ENCODE data around the gene CLEC4A. TPM values are rescaled to one million over a fixed set of nuclear protein-coding genes. Genes with fewer than 3 reads are reported as not detected.
"Not testable (repeated sequence)": the region's sequence is repeated elsewhere in the genome, so short reads cannot be mapped to it uniquely, and the experiment has no call there.

The CLEC4A gene
- total and polyA plus RNA-seq, 10 of the 15 experiments (the other 5 are each of a cell fraction or from before 2014, with no cell fraction given), result 0.62 to 2.1 (median 1.1) TPM

GRCh38 chr12:8179989-8180585, 56.7 kb downstream of the CLEC4A start:
- H3K27me3 ChIP-seq (replicated peaks in 1 of 2; ENCODE audit: control insufficient read depth in 2 of 2, insufficient read depth in 2 of 2, low read length in 1 of 2); H3K36me3 ChIP-seq (ENCODE audit: control insufficient read depth in 2 of 2, insufficient read depth in 2 of 2, low read length in 1 of 2); H3K4me1 ChIP-seq (ENCODE audit: control insufficient read depth, insufficient read depth, low read length); H4K20me1 ChIP-seq (ENCODE audit: control insufficient read depth, insufficient read depth); H3K9me3 ChIP-seq (replicated peaks; ENCODE audit: control insufficient read depth, insufficient read depth, low read length); in situ Hi-C loops (cut with MboI); POLR2A ChIA-PET; H3K79me2 ChIP-seq (ENCODE audit: control insufficient read depth, insufficient read depth, low read length); CTCF ChIA-PET; FAIRE-seq; BruUV-seq (replicated peaks): not testable (repeated sequence)
- Histone ChIP-seq H3K9ac (ENCODE audit: control insufficient read depth, insufficient read depth, low read length) (peak overlapping the region; percentile 60; the same call in 1 of the 2 replicates), H3K27ac (ENCODE audit: control insufficient read depth, insufficient read depth) (peak overlapping the region; percentile 25; the same call in 1 of the 2 replicates), H2AFZ (ENCODE audit: control insufficient read depth, low read depth, low read length) (peak overlapping the region; percentile 63), H3K4me2 (ENCODE audit: control insufficient read depth, insufficient read depth) (0 out of 2 replicates have a peak overlapping the region, but pooled peaks have one; percentile 42), H3K4me3 (peak overlapping the region; percentile 73)
- DNase-seq (ENCODE audit: low read depth, low spot score) (peak; percentile 0), ATAC-seq (peak; percentile 72)
- RAD21 ChIA-PET (ENCODE audit: unreplicated experiment), result interaction anchor here (0.8 kb wide), 1 partner anchor 51 kb away, joined by 3 read pairs; no protein-coding TSS in a partner anchor
- SMC1A ChIA-PET (ENCODE audit: uncharacterized antibody, unreplicated experiment), result interaction anchor here (0.8 kb wide), 1 partner anchor 51 kb away, joined by 3 read pairs; no protein-coding TSS in a partner anchor
- TF ChIP-seq RB1 (IDR thresholded peaks at IDR 0.05; ENCODE audit: borderline replicate concordance) (peak; percentile 75; the same call in 1 of the 2 replicates), MEF2B (IDR thresholded peaks at IDR 0.05; ENCODE audit: partially characterized antibody, poor library complexity, severe bottlenecking) (peak; percentile 66), EGR1 (IDR thresholded peaks at IDR 0.05; ENCODE audit: borderline replicate concordance in 1 of 2, low read depth in 2 of 2, low read length in 2 of 2) (peak in 1 of 2 experiments; percentile 23; a peak in 1 of 3 replicates), YY1 (IDR thresholded peaks at IDR 0.05; ENCODE audit: low read depth, low read length) (0 out of 2 replicates have a peak, but pooled peaks have one; percentile 40), RAD21 (IDR thresholded peaks at IDR 0.05; ENCODE audit: insufficient read depth, low read depth, low read length) (0 out of 2 replicates have a peak, but pooled peaks have one; percentile 15), CTCF (IDR thresholded peaks at IDR 0.05 in 2 of 3, conservative IDR thresholded peaks at IDR 0.05 in 1 of 3; ENCODE audit: control insufficient read depth in 2 of 3, extremely low read depth in 1 of 3, insufficient read depth in 1 of 3, low read depth in 3 of 3, low read length in 3 of 3) (peak; percentile 8 to 42 (median 25); a peak in 3 of 6 replicates)
- intact Hi-C loops (cut with micrococcal nuclease; ENCODE audit: unreplicated experiment), result loop anchor here (10.0 kb wide), 1 partner anchor 55 kb away; no protein-coding TSS in a partner anchor
- 2% methylated on average over 35 of the region's 43 CpGs for WGBS (ENCODE audit: insufficient coverage, insufficient replicate concordance, low lambda C conversion rate, missing lambda C conversion rate)

DNA sequence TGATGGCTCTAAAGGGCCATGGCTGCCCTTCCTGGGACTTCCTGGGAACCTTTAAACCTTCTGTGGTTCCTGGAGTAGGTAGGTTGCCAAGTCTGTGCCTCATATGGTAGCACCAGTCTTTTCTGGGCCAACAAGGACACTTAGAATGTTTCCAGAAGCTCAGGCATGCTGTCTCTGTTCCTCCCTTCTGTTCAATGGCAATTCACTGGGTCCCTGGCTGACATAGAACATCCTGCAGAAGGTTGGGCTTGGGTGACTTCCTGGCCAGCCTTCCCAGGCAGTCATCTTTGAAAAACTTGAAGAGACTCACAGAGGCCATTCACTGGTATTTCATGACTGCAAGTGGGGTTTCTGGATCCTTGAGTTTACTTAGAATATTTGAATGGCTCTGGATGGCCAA, 57.9 kb downstream of the CLEC4A start:
- POLR2A ChIA-PET; H4K20me1 ChIP-seq (ENCODE audit: control insufficient read depth, insufficient read depth); H3K4me2 ChIP-seq (ENCODE audit: control insufficient read depth, insufficient read depth); FAIRE-seq; H3K4me1 ChIP-seq (ENCODE audit: control insufficient read depth, insufficient read depth, low read length); H3K79me2 ChIP-seq (ENCODE audit: control insufficient read depth, insufficient read depth, low read length); in situ Hi-C loops (cut with MboI); SMC1A ChIA-PET (ENCODE audit: uncharacterized antibody, unreplicated experiment); H2AFZ ChIP-seq (ENCODE audit: control insufficient read depth, low read depth, low read length); H3K9ac ChIP-seq (ENCODE audit: control insufficient read depth, insufficient read depth, low read length); H3K27ac ChIP-seq (ENCODE audit: control insufficient read depth, insufficient read depth); H3K4me3 ChIP-seq; BruUV-seq (replicated peaks); ATAC-seq; H3K36me3 ChIP-seq (ENCODE audit: control insufficient read depth in 2 of 2, insufficient read depth in 2 of 2, low read length in 1 of 2); H3K27me3 ChIP-seq (replicated peaks in 1 of 2; ENCODE audit: control insufficient read depth in 2 of 2, insufficient read depth in 2 of 2, low read length in 1 of 2); H3K9me3 ChIP-seq (replicated peaks; ENCODE audit: control insufficient read depth, insufficient read depth, low read length); DNase-seq (ENCODE audit: low read depth, low spot score): not testable (repeated sequence)
- ChIA-PET CTCF (interaction anchor here (1.9 kb wide), 1 partner anchor 50 kb away, joined by 8 read pairs; no protein-coding TSS in a partner anchor), RAD21 (ENCODE audit: unreplicated experiment) (interaction anchor here (0.9 kb wide), 1 partner anchor 50 kb away, joined by 3 read pairs; no protein-coding TSS in a partner anchor)
- intact Hi-C loops (cut with micrococcal nuclease; ENCODE audit: unreplicated experiment), result loop anchor here (10.0 kb wide), 1 partner anchor 54 kb away; no protein-coding TSS in a partner anchor

- H3K36me3 ChIP-seq (ENCODE audit: control insufficient read depth in 2 of 2, insufficient read depth in 2 of 2, low read length in 1 of 2); H4K20me1 ChIP-seq (ENCODE audit: control insufficient read depth, insufficient read depth); H3K79me2 ChIP-seq (ENCODE audit: control insufficient read depth, insufficient read depth, low read length); H3K4me1 ChIP-seq (ENCODE audit: control insufficient read depth, insufficient read depth, low read length); in situ Hi-C loops (cut with MboI); ATAC-seq; CTCF ChIA-PET; FAIRE-seq; H3K4me2 ChIP-seq (ENCODE audit: control insufficient read depth, insufficient read depth); H3K9ac ChIP-seq (ENCODE audit: control insufficient read depth, insufficient read depth, low read length); DNase-seq (ENCODE audit: low read depth, low spot score); H3K27ac ChIP-seq (ENCODE audit: control insufficient read depth, insufficient read depth); H3K27me3 ChIP-seq (replicated peaks in 1 of 2; ENCODE audit: control insufficient read depth in 2 of 2, insufficient read depth in 2 of 2, low read length in 1 of 2); H3K4me3 ChIP-seq; SMC1A ChIA-PET (ENCODE audit: uncharacterized antibody, unreplicated experiment); RAD21 ChIA-PET (ENCODE audit: unreplicated experiment); BruUV-seq (replicated peaks); H2AFZ ChIP-seq (ENCODE audit: control insufficient read depth, low read depth, low read length); H3K9me3 ChIP-seq (replicated peaks; ENCODE audit: control insufficient read depth, insufficient read depth, low read length); POLR2A ChIA-PET: not testable (repeated sequence)
- intact Hi-C loops (cut with micrococcal nuclease; ENCODE audit: unreplicated experiment), result loop anchor here (10.0 kb wide), 1 partner anchor 52 kb away; no protein-coding TSS in a partner anchor
- 88% methylated on average over 7 of the region's 7 CpGs for WGBS (ENCODE audit: insufficient coverage, insufficient replicate concordance, low lambda C conversion rate, missing lambda C conversion rate)
Observed at GRCh38 chr12:8182923-8183322, 59.5 kb downstream of the CLEC4A start.
